ENCODE data around the gene MEA1. TPM values are rescaled to one million over a fixed set of nuclear protein-coding genes. Genes with fewer than 3 reads are reported as not detected.

MEA1 gene
- total and polyA plus RNA-seq, 12 donors: 54.6 to 142 (median 76.3) TPM

DNA sequence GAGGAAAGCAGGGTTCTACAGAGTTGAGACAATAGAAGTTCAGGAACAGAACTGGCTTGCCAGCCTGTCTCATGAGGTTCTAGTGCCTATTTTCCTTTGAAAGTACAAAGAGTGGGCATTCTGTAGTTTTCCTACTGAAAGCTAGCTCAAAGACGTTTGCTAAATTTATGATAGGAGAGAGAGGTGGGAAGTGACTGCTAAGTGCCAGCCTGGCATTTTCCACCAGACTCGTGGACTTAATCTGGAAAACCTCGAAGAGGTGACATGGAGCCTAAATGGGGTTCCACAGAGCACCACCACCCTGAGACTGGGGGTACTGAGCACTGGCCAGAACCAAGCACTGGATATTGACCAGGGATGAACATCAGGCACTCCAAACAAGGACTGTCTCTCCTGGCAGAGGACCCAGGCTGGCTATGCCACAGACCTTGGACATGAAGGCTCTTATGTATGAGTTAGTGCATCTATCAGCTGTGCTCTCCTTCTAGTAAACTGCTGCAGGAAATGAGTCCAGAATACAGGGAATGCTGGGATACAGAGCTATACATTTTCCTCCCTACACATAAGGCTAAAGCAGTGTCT, 41.9 kb downstream of the MEA1 start:
- Histone ChIP-seq H3K4me1 (replicated peaks in 1 of 2) (peaks cover 3 to 13% of the 10 kb centered on the region in 2 donors), H3K9me3 (replicated peaks in 1 of 3) (no peaks in the 10 kb centered on the region), H3K27me3 (no peaks in the 10 kb centered on the region), H3K4me3 (no peak overlapping the region), H3K27ac (peak overlapping the region in 2 of 5 donors; percentile 1 to 25), H3K36me3 (replicated peaks in 1 of 2) (peaks cover 0 to 29% of the 10 kb centered on the region in 2 donors)
- peak; percentile 31 to 72 (median 61) for DNase-seq
- intact Hi-C loops (cut with DNase I): no loop called here
- TF ChIP-seq, protein P1, sequence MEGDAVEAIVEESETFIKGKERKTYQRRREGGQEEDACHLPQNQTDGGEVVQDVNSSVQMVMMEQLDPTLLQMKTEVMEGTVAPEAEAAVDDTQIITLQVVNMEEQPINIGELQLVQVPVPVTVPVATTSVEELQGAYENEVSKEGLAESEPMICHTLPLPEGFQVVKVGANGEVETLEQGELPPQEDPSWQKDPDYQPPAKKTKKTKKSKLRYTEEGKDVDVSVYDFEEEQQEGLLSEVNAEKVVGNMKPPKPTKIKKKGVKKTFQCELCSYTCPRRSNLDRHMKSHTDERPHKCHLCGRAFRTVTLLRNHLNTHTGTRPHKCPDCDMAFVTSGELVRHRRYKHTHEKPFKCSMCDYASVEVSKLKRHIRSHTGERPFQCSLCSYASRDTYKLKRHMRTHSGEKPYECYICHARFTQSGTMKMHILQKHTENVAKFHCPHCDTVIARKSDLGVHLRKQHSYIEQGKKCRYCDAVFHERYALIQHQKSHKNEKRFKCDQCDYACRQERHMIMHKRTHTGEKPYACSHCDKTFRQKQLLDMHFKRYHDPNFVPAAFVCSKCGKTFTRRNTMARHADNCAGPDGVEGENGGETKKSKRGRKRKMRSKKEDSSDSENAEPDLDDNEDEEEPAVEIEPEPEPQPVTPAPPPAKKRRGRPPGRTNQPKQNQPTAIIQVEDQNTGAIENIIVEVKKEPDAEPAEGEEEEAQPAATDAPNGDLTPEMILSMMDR (IDR thresholded peaks at IDR 0.05): no peak
- no peak for TF ChIP-seq POLR2A (IDR thresholded peaks at IDR 0.05)
- WGBS, 4 donors: 50 to 58% (median 52%) methylated on average over 3 of the region's 3 CpGs

DNA sequence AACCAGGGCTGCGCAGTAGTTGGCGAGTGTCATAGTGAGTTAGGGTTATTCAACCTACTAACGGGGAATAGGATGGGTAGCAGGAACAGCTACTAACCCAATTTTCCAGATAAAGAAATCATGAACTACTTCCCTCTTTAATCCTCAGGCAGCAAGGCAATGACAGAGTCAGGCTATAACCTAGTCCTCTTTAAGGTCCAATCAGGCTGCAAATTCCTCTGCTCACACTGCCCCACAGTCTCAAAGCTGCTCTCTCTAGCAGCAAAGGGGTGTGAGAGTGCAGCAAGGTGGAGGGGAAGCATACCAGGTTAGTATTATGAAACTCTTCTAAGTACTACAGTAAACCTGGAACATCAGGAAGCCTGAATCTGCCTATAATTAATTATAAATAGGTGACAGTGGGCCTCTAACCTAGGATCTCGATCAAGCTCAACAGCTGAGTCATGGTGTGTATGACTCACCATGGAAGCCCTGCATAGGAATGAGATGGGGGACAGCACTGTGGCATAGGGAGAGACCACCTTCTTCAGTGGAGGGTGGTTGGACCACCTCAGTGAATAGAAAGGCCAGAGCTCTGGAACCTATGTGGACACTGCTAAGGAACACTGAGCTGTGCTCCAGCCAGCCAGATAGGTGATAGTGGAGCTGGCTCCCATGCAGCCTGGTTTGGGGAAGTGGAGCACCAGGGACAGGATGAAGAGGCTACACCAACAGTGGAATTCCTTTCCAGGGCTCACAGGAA, 42.7 kb downstream of the MEA1 start:
- H3K4me1 ChIP-seq (replicated peaks in 1 of 2): peaks cover 3 to 8% of the 10 kb centered on the region in 2 donors
- no peak for TF ChIP-seq POLR2A (IDR thresholded peaks at IDR 0.05)
- TF ChIP-seq, protein P1 (IDR thresholded peaks at IDR 0.05): no peak
- H3K27me3 ChIP-seq: no peaks in the 10 kb centered on the region
- DNase-seq: peak in 1 of 7 donors; percentile 14
- no peak overlapping the region for H3K4me3 ChIP-seq
- peaks cover 0 to 35% of the 10 kb centered on the region in 2 donors for H3K36me3 ChIP-seq (replicated peaks in 1 of 2)
- intact Hi-C loops (cut with DNase I): no loop called here
- WGBS, 4 donors: 61 to 77% (median 75%) methylated on average over 4 of the region's 4 CpGs
- H3K9me3 ChIP-seq (replicated peaks in 1 of 3): no peaks in the 10 kb centered on the region
- peak overlapping the region in 2 of 5 donors; percentile 1 to 25 for H3K27ac ChIP-seq

DNA sequence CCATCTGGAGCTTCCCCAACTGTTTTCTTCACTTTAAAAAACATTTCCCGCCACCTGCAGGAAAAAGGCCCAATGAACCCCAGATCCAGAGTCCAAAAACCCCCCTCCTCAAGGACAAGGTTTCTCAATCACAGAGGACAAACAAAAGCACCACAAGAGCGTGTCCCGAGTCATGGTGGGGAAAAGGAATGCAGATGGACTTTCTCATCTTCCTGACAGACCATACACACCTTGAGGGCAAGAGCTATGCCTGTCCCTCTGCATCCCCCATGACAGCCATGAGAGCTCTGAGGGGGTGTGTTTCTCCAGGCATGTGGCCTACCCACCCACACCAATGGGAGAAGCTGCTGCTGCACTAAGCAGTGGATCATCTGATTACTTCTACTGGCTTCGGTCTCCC, 43.8 kb downstream of the MEA1 start:
- Histone ChIP-seq H3K9me3 (replicated peaks in 1 of 3) (no peaks in the 10 kb centered on the region), H3K4me1 (replicated peaks in 1 of 2) (peaks cover 3 to 8% of the 10 kb centered on the region in 2 donors), H3K36me3 (replicated peaks in 1 of 2) (peaks cover 0 to 46% of the 10 kb centered on the region in 2 donors), H3K27me3 (no peaks in the 10 kb centered on the region), H3K4me3 (no peak overlapping the region), H3K27ac (no peak overlapping the region)
- WGBS, 4 donors: 89 to 100% (median 95%) methylated on average over 4 of the region's 4 CpGs
- no peak for DNase-seq
- no peak for TF ChIP-seq POLR2A (IDR thresholded peaks at IDR 0.05)
- TF ChIP-seq, protein P1 (IDR thresholded peaks at IDR 0.05): no peak
- intact Hi-C loops (cut with DNase I): no loop called here

DNA sequence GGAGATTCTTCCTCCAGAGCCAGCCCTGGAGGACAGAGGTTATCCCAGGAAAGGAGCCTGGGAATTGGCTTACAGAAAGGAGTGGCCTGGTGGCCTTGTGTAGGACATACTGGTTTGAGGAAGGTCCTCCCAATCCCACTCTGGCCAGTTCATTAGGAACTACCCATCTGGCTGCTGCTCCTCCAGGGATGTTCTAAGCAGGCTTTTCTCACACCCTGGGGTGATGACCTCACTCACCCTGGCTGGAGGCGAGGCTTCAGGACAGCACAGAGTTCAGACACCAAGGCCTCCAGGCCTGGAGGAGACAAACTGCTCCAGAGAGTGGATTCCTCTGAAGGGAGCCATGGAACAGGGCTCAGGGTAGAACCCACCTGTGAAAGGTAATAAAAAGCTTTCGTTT, 44.3 kb downstream of the MEA1 start:
- Histone ChIP-seq H3K27me3 (no peaks in the 10 kb centered on the region), H3K4me1 (replicated peaks in 1 of 2) (peaks cover 3 to 8% of the 10 kb centered on the region in 2 donors), H3K27ac (no peak overlapping the region), H3K36me3 (replicated peaks in 1 of 2) (peaks cover 0 to 51% of the 10 kb centered on the region in 2 donors), H3K4me3 (no peak overlapping the region), H3K9me3 (replicated peaks in 1 of 3) (no peaks in the 10 kb centered on the region)
- intact Hi-C loops (cut with DNase I): no loop called here
- DNase-seq: no peak
- TF ChIP-seq, protein P1 (IDR thresholded peaks at IDR 0.05): no peak
- TF ChIP-seq POLR2A (IDR thresholded peaks at IDR 0.05): no peak
- 77 to 96% (median 84%) methylated on average over 2 of the region's 2 CpGs for WGBS, 4 donors

Measured in adrenal gland (tissue), 12 donors.